Ovary (tissue), 3 donors: ENCODE measurements around the gene IRAK1BP1.

Experiments used
- EP300 ChIP-seq: sonication (generic); formaldehyde crosslinking; IDR thresholded peaks from one replicate; pipeline ENCODE4 v1.6.1; 2017; ENCODE audit warnings: antibody characterized with exemption
- POLR2A ChIP-seq: fragments of 450-650 bp; IDR thresholded peaks from one replicate; pipeline ENCODE4 v1.6.1; 2017; ENCODE audit warnings: antibody characterized with exemption, mild to moderate bottlenecking, moderate library complexity
- TF ChIP-seq, protein P1 (sequence below), 3 donors: fragments of 450-650 bp in 2 of 3; fragments of 200-600 bp in 1 of 3; IDR thresholded peaks; one replicate each; pipeline versions ENCODE4 v1.5.1 to v1.8.0; 2016 to 2022; ENCODE audit warnings: antibody characterized with exemption in 3 of 3, mild to moderate bottlenecking in 1 of 3
- donor health status: DM: no; HTN: no; CAD: no.

DNA sequence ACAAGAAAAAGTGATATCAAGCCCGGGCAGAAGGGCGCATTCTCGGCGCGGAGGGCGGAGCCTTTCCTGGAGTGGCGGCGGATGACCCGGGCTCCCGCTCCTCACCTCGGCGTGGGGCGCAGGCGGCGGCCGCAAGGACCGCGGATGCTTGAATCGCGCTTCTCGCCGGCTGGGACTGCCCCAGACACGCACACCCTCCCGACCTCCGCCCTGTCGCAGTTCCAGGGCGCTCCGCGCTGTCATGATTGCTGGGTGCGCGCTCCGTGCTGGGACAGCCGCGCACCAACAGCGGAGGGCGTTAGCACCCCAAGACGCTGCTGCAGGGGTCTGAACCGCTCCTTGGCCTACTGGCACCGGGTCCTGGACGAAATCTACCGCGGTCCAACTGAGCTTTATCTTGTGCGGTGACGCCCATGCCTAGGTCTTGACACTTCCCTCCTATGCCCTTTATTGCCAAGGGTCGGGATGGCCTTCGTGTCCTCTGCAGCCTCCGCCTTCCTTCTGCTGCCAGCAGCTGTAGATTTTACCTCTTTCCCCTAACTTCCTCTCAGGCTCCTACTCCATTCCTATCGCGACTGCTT, 43.3 kb downstream of the IRAK1BP1 start:
- TF ChIP-seq, protein P1, sequence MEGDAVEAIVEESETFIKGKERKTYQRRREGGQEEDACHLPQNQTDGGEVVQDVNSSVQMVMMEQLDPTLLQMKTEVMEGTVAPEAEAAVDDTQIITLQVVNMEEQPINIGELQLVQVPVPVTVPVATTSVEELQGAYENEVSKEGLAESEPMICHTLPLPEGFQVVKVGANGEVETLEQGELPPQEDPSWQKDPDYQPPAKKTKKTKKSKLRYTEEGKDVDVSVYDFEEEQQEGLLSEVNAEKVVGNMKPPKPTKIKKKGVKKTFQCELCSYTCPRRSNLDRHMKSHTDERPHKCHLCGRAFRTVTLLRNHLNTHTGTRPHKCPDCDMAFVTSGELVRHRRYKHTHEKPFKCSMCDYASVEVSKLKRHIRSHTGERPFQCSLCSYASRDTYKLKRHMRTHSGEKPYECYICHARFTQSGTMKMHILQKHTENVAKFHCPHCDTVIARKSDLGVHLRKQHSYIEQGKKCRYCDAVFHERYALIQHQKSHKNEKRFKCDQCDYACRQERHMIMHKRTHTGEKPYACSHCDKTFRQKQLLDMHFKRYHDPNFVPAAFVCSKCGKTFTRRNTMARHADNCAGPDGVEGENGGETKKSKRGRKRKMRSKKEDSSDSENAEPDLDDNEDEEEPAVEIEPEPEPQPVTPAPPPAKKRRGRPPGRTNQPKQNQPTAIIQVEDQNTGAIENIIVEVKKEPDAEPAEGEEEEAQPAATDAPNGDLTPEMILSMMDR (IDR thresholded peaks at IDR 0.05) = no peak
- TF ChIP-seq EP300 (no peak), POLR2A (no peak)
